ENCODE measurements around the gene GZMA.

- TF ChIP-seq CTCF (IDR thresholded peaks at IDR 0.05) (no peak), POLR2A (IDR thresholded peaks at IDR 0.05) (no peak)
Measured at GRCh38 chr5:55154873-55155272, 52.4 kb downstream of the GZMA start.
